Spleen (tissue), 11 donors: ENCODE results near the gene RHOU. TPM values are rescaled to one million over a fixed set of nuclear protein-coding genes. Genes with fewer than 3 reads are reported as not detected.

ENCODE experiments used
- DNase-seq: peaks from one replicate; pipeline ENCODE4 v3.0.0-alpha.2; 2020
- H3K27ac ChIP-seq, 8 donors: fragments of 200-600 bp; sonication (generic) in 7 of 8; 1 replicate in 4 of 8; 2 replicates in 4 of 8; pipeline versions ENCODE4 v1.5.0 to v1.8.0; 2016 to 2021; ENCODE audit warnings: inconsistent platforms in 4 of 8, mild to moderate bottlenecking in 4 of 8, moderate library complexity in 1 of 8
- H3K27me3 ChIP-seq, 7 donors: fragments of 200-600 bp; sonication (generic) in 6 of 7; replicated peaks in 1 of 7; 1 replicate in 4 of 7; 2 replicates in 3 of 7; pipeline versions ENCODE4 v1.5.0 to v1.8.0; 2016 to 2021; ENCODE audit warnings: inconsistent platforms in 3 of 7, mild to moderate bottlenecking in 1 of 7
- H3K36me3 ChIP-seq, 6 donors: fragments of 200-600 bp; sonication (generic) in 5 of 6; 1 replicate in 4 of 6; 2 replicates in 2 of 6; pipeline versions ENCODE4 v1.5.0 to v1.8.0; 2016 to 2021; ENCODE audit warnings: inconsistent platforms in 2 of 6
- H3K4me1 ChIP-seq, 6 donors: fragments of 200-600 bp; sonication (generic) in 5 of 6; 1 replicate in 3 of 6; 2 replicates in 3 of 6; pipeline versions ENCODE4 v1.5.0 to v1.8.0; 2016 to 2021; ENCODE audit warnings: inconsistent platforms in 3 of 6
- H3K4me3 ChIP-seq, 8 donors: fragments of 200-600 bp; sonication (generic) in 7 of 8; 1 replicate in 4 of 8; 2 replicates in 4 of 8; pipeline versions ENCODE4 v1.5.0 to v1.8.0; 2016 to 2021; ENCODE audit warnings: inconsistent platforms in 4 of 8, mild to moderate bottlenecking in 4 of 8, moderate library complexity in 2 of 8
- H3K9me3 ChIP-seq, 8 donors: fragments of 200-600 bp; sonication (generic) in 7 of 8; 1 replicate in 4 of 8; 2 replicates in 4 of 8; pipeline versions ENCODE4 v1.5.0 to v1.8.0; 2016 to 2021; ENCODE audit warnings: inconsistent platforms in 4 of 8
- POLR2A ChIP-seq, 3 donors: fragments of 450-650 bp; IDR thresholded peaks; one replicate each; pipeline ENCODE4 v1.5.1; 2017; ENCODE audit warnings: antibody characterized with exemption in 3 of 3, mild to moderate bottlenecking in 1 of 3
- POLR2AphosphoS5 ChIP-seq, 3 donors: sonication (generic); formaldehyde crosslinking; IDR thresholded peaks; one replicate each; pipeline ENCODE4 v1.5.1; 2017; ENCODE audit warnings: antibody characterized with exemption in 3 of 3
- WGBS, 5 donors: extraction: QIAGEN DNeasy Blood & Tissue Kit in 3 of 5; methylation state at CpG; one replicate each; pipeline versions ENCODE4 v1.1.5 to v1.1.7; 2013 to 2018; 5-methylcytosine and 5-hydroxymethylcytosine counted together
- intact Hi-C: fragments of 100-400 bp; cut with DNase I; formaldehyde crosslinking; loops from one replicate; pipeline ENCODE4 v1.15.0; 2023; ENCODE audit warnings: low total_unique reads
- polyA plus RNA-seq, 3 donors: library from polyadenylated mRNA; stranded (reverse); fragments of 200-250 nt; gene quantifications; one replicate each; pipeline ENCODE4 v1.2.1, GENCODE V29; 2013
- total RNA-seq, 7 donors: library from RNA; depleted of rRNA in 3 of 7; stranded (reverse); fragments of >200 nt in 3 of 7; fragmentation: NEBNext Ultra II Directional in 4 of 7; extraction: Animal tissue kit (Norgen Biotek cat#: 25700) in 4 of 7; gene quantifications; one replicate each; pipeline versions ENCODE4 v1.1.0 to v1.2.1, GENCODE V29; 2016 to 2021
- TF ChIP-seq, protein P1 (sequence below), 11 experiments: fragments of 200-600 bp in 7 of 11; fragments of 450-650 bp in 4 of 11; sonication (generic) in 4 of 11; IDR thresholded peaks in 8 of 11; conservative IDR thresholded peaks in 3 of 11; 1 replicate in 7 of 11; 2 replicates in 4 of 11; pipeline versions ENCODE4 v1.4.0 to v1.8.0; 2016 to 2021; ENCODE audit warnings: antibody characterized with exemption in 11 of 11, inconsistent platforms in 4 of 11, mild to moderate bottlenecking in 1 of 11
- donor health status: healthy with polysubstance abuse.
- donor health status: DM: no; HTN: no; CAD: no; lungs with moderate emphysema.
- donor health status: DM: no; HTN: no; CAD: no.
- donor health status: Bipolar disorder and iron deficiency.
- donor health status: healthy.
- donor health status: DM: no; HTN: no; CAD: no.
- donor health status: DM: yes; HTN: yes; CAD: no.

The RHOU gene
- total and polyA plus RNA-seq, 10 donors, result 5.7 to 55.7 (median 25.1) TPM

- 87 to 96% (median 89%) methylated on average over 2 of the region's 2 CpGs for WGBS, 5 donors
- Histone ChIP-seq H3K9me3 (no peaks in the 10 kb centered on the region), H3K36me3 (peaks cover 0 to 44% (median 25%) of the 10 kb centered on the region in 6 donors), H3K4me1 (peaks cover 0 to 8% (median under 1%) of the 10 kb centered on the region in 6 donors), H3K27me3 (peaks cover 0 to under 1% (median 0%) of the 10 kb centered on the region in 7 donors), H3K4me3 (no peak overlapping the region), H3K27ac (no peak overlapping the region)
- intact Hi-C loops, result no loop called here
- no peak for TF ChIP-seq POLR2A (IDR thresholded peaks at IDR 0.05)
- TF ChIP-seq, protein P1, sequence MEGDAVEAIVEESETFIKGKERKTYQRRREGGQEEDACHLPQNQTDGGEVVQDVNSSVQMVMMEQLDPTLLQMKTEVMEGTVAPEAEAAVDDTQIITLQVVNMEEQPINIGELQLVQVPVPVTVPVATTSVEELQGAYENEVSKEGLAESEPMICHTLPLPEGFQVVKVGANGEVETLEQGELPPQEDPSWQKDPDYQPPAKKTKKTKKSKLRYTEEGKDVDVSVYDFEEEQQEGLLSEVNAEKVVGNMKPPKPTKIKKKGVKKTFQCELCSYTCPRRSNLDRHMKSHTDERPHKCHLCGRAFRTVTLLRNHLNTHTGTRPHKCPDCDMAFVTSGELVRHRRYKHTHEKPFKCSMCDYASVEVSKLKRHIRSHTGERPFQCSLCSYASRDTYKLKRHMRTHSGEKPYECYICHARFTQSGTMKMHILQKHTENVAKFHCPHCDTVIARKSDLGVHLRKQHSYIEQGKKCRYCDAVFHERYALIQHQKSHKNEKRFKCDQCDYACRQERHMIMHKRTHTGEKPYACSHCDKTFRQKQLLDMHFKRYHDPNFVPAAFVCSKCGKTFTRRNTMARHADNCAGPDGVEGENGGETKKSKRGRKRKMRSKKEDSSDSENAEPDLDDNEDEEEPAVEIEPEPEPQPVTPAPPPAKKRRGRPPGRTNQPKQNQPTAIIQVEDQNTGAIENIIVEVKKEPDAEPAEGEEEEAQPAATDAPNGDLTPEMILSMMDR (IDR thresholded peaks at IDR 0.05 in 8 of 11, conservative IDR thresholded peaks at IDR 0.05 in 3 of 11), result no peak
- no peak for TF ChIP-seq POLR2AphosphoS5 (IDR thresholded peaks at IDR 0.05)
- DNase-seq, result no peak
Observed at GRCh38 chr1:228748029-228748428, 12.8 kb downstream of the RHOU start.

DNA sequence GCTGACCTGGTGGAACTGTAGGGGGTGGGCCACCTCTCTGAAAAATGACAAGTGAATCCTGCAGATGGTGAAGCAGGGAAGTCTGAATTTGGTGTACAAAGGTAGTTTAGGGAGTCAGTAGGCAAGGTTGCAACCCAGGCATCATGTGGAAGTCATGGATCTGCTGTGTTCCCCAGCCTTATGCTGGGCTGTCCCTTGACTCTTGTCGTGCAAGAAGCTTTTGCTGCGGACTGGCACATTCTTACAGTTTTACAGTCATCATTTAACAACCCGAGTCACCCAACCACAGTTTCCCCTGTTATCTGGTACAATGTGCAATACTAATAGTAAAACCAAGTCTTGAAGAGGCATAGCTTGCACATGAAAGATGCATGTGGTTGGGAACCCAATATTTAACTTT is 13.2 kb downstream of the RHOU start:
- H3K4me1 ChIP-seq, result peaks cover 0 to 10% (median 3%) of the 10 kb centered on the region in 6 donors
- no peak overlapping the region for H3K4me3 ChIP-seq
- 40 to 62% (median 51%) methylated on average over 3 of the region's 3 CpGs for WGBS, 5 donors
- peaks cover 0 to 5% (median 0%) of the 10 kb centered on the region in 7 donors for H3K27me3 ChIP-seq
- DNase-seq, result no peak
- H3K36me3 ChIP-seq, result peaks cover 0 to 40% (median 22%) of the 10 kb centered on the region in 6 donors
- intact Hi-C loops, result no loop called here
- H3K9me3 ChIP-seq, result no peaks in the 10 kb centered on the region
- TF ChIP-seq POLR2A (IDR thresholded peaks at IDR 0.05) (no peak), POLR2AphosphoS5 (IDR thresholded peaks at IDR 0.05) (no peak)
- TF ChIP-seq, protein P1 (IDR thresholded peaks at IDR 0.05 in 8 of 11, conservative IDR thresholded peaks at IDR 0.05 in 3 of 11), result no peak
- H3K27ac ChIP-seq, result no peak overlapping the region

DNA sequence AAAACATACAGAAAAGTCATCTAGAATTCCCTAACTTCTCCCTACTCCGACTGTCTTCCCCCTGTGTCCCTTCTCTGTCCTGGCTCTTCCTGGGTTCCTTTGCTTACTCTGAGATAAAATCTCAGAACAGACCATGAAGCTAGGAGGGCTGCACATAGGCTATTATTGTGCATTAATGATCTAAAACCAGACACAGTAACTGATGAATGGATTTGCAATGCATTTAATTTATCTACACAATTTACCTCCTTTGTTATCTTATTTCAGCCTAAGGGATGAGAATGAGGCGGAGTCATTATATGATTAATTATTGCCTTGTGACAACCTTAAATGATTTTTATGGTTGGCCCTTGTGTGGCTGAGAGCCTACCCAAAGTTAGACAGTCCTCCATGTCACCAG is 14.5 kb downstream of the RHOU start:
- no peak for DNase-seq
- Histone ChIP-seq H3K27me3 (peaks cover 0 to 14% (median 1%) of the 10 kb centered on the region in 7 donors), H3K36me3 (peaks cover 0 to 27% (median 10%) of the 10 kb centered on the region in 6 donors), H3K4me1 (peaks cover 0 to 16% (median 3%) of the 10 kb centered on the region in 6 donors), H3K27ac (no peak overlapping the region), H3K9me3 (no peaks in the 10 kb centered on the region), H3K4me3 (no peak overlapping the region)
- TF ChIP-seq POLR2AphosphoS5 (IDR thresholded peaks at IDR 0.05) (no peak), POLR2A (IDR thresholded peaks at IDR 0.05) (no peak)
- TF ChIP-seq, protein P1 (IDR thresholded peaks at IDR 0.05 in 8 of 11, conservative IDR thresholded peaks at IDR 0.05 in 3 of 11), result no peak
- 88 to 97% (median 94%) methylated on average over 2 of the region's 2 CpGs for WGBS, 5 donors
- intact Hi-C loops, result no loop called here

DNA sequence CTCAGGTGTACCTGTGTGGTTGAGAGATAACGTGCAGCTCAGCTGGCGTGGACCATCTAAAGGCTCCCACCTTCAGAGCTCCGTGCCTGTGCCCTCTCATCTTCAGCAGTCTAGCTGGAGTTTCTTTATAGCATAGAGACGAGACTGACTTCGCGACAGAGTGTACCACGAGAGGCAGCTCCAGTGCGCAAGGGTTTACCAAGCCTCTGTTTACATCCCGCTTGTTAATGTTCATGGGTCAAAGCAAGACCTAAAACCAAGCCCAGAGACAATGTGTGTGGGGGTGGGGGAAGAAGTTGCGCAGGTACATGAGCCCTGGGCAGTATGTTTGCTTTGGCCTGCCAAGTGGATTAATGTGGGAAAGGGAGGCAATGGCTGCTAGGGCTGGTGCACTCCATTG is 15.6 kb downstream of the RHOU start:
- intact Hi-C loops, result no loop called here
- Histone ChIP-seq H3K27ac (no peak overlapping the region), H3K36me3 (peaks cover 0 to 15% (median 2%) of the 10 kb centered on the region in 6 donors), H3K4me3 (no peak overlapping the region), H3K4me1 (peaks cover 0 to 16% (median 3%) of the 10 kb centered on the region in 6 donors), H3K9me3 (no peaks in the 10 kb centered on the region), H3K27me3 (peaks cover 0 to 26% (median 8%) of the 10 kb centered on the region in 7 donors)
- no peak for DNase-seq
- 86 to 99% (median 89%) methylated on average over 10 of the region's 10 CpGs for WGBS, 5 donors
- no peak for TF ChIP-seq POLR2AphosphoS5 (IDR thresholded peaks at IDR 0.05)
- TF ChIP-seq, protein P1 (IDR thresholded peaks at IDR 0.05 in 8 of 11, conservative IDR thresholded peaks at IDR 0.05 in 3 of 11), result no peak
- TF ChIP-seq POLR2A (IDR thresholded peaks at IDR 0.05), result no peak
